ENCODE measurements around the gene MTOR. TPM values are rescaled to one million over a fixed set of nuclear protein-coding genes. Genes with fewer than 3 reads are reported as not detected.

MTOR gene
- total and polyA plus RNA-seq, 2 of the 8 experiments (the other 6 are each of a cell fraction or from before 2014, with no cell fraction given) = 44.2 to 76.8 TPM

- Histone ChIP-seq H3K79me1 (ENCODE audit: low read depth, low read length) (no peaks in the 10 kb centered on the region), H3K4me3 (ENCODE audit: extremely low read depth in 1 of 4, insufficient read depth in 2 of 4, low read depth in 3 of 4, low read length in 4 of 4) (no peak overlapping the region), H2AFZ (ENCODE audit: low read length) (no peak overlapping the region; the same call in 1 of the 2 replicates), H3K27me3 (replicated peaks in 1 of 4; ENCODE audit: control insufficient read depth in 3 of 4, extremely low read depth in 1 of 4, insufficient read depth in 3 of 4, low read length in 3 of 4) (no peaks in the 10 kb centered on the region), H3K4ac (replicated peaks; ENCODE audit: insufficient read length, low read depth, low read length) (no peak overlapping the region), H3K9me3 (ENCODE audit: insufficient read depth in 2 of 2, low read depth in 1 of 2, low read length in 1 of 2) (no peaks in the 10 kb centered on the region), H3K23me2 (ENCODE audit: low read depth, low read length) (peaks cover 2% of the 10 kb centered on the region; the same call in 1 of the 2 replicates), H4K91ac (replicated peaks; ENCODE audit: insufficient read length, low read length) (no peak overlapping the region), H4K20me1 (replicated peaks in 1 of 2; ENCODE audit: control insufficient read depth in 1 of 2, insufficient read depth in 2 of 2, low read length in 2 of 2) (no peaks in the 10 kb centered on the region), H2BK15ac (ENCODE audit: low read length) (no peak overlapping the region), H3K18ac (ENCODE audit: extremely low read depth, low read length) (no peak overlapping the region), H3K4me1 (replicated peaks in 1 of 4; ENCODE audit: control insufficient read depth in 3 of 4, insufficient read depth in 4 of 4, low read length in 3 of 4) (no peaks in the 10 kb centered on the region; a peak in 1 of 7 replicates), H2AK5ac (ENCODE audit: low read depth, low read length) (no peak overlapping the region), H4K5ac (ENCODE audit: insufficient read length, low read depth, low read length) (no peak overlapping the region), H3K79me2 (ENCODE audit: control insufficient read depth in 1 of 2, insufficient read depth in 2 of 2, low read length in 2 of 2) (peaks cover 0 to 7% of the 10 kb centered on the region in 2 experiments; a peak in 2 of 4 replicates), H3K4me2 (ENCODE audit: insufficient read depth in 1 of 2, low read depth in 2 of 2, low read length in 2 of 2) (no peak overlapping the region), H3K23ac (ENCODE audit: insufficient read length) (no peak overlapping the region), H2BK5ac (ENCODE audit: low read depth, low read length) (no peak overlapping the region), H3K14ac (ENCODE audit: insufficient read length) (no peak overlapping the region), H2BK120ac (replicated peaks; ENCODE audit: low read depth, low read length) (no peak overlapping the region), H2BK12ac (ENCODE audit: low read depth, low read length) (no peak overlapping the region), H3K36me3 (ENCODE audit: control insufficient read depth in 2 of 4, insufficient read depth in 4 of 4, low read length in 3 of 4) (no peaks in the 10 kb centered on the region), H3K56ac (replicated peaks; ENCODE audit: insufficient read length, low read depth, low read length) (no peak overlapping the region), H4K8ac (ENCODE audit: extremely low read depth, insufficient read depth, low read length) (no peak overlapping the region), H2BK20ac (ENCODE audit: low read length) (no peak overlapping the region), H3K9ac (replicated peaks in 1 of 4; ENCODE audit: extremely low read depth in 1 of 4, low read depth in 3 of 4, low read length in 3 of 4) (no peak overlapping the region), H3K27ac (ENCODE audit: low read depth, low read length) (no peak overlapping the region)
- WGBS, 2 experiments (ENCODE audit: extremely low coverage in 1 of 2, insufficient coverage in 1 of 2, insufficient read length in 1 of 2, insufficient replicate concordance in 2 of 2, low coverage in 1 of 2, low lambda C conversion rate in 2 of 2, missing lambda C conversion rate in 1 of 2) = 93% methylated on average over 12 of the region's 12 CpGs; no CpG with 5 or more reads in 1 of the 2 experiments
- ChIA-PET POLR2A (ENCODE audit: partially characterized antibody) (interaction anchor here (0.6 kb wide), 1 partner anchor 546 kb away, joined by 3 read pairs; no protein-coding TSS in a partner anchor), CTCF (ENCODE audit: partially characterized antibody) (interaction anchor here (0.9 to 2.1 kb wide), 6 partner anchors 12 to 86 kb away, joined by 3 to 5 read pairs (median 5); no protein-coding TSS in a partner anchor)
- FAIRE-seq = no peak
- DNase-seq (ENCODE audit: low read depth in 1 of 2, low spot score in 2 of 2) = no peak
- TF ChIP-seq SP4 (IDR thresholded peaks at IDR 0.05; ENCODE audit: low read length) = no peak
- no peak for TF ChIP-seq CBX5 (IDR thresholded peaks at IDR 0.05; ENCODE audit: low read depth, low read length)
- no peak for TF ChIP-seq CEBPB (IDR thresholded peaks at IDR 0.05; ENCODE audit: low read depth, low read length)
- no peak for TF ChIP-seq NANOG (IDR thresholded peaks at IDR 0.05; ENCODE audit: insufficient read depth, low read depth, low read length, poor library complexity, severe bottlenecking)
- TF ChIP-seq, protein P1, sequence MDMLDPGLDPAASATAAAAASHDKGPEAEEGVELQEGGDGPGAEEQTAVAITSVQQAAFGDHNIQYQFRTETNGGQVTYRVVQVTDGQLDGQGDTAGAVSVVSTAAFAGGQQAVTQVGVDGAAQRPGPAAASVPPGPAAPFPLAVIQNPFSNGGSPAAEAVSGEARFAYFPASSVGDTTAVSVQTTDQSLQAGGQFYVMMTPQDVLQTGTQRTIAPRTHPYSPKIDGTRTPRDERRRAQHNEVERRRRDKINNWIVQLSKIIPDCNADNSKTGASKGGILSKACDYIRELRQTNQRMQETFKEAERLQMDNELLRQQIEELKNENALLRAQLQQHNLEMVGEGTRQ (IDR thresholded peaks at IDR 0.05; ENCODE audit: low read length) = no peak
- no peak for TF ChIP-seq BRCA1 (IDR thresholded peaks at IDR 0.05; ENCODE audit: low read depth, low read length)
- no peak for TF ChIP-seq MAFK (IDR thresholded peaks at IDR 0.05; ENCODE audit: low read depth, low read length)
- no peak for TF ChIP-seq EGR1 (IDR thresholded peaks at IDR 0.05; ENCODE audit: borderline replicate concordance, low read depth, low read length)
- TF ChIP-seq TEAD4 (IDR thresholded peaks at IDR 0.05; ENCODE audit: low read depth, low read length) = no peak
- TF ChIP-seq GABPA (IDR thresholded peaks at IDR 0.05; ENCODE audit: borderline replicate concordance, insufficient read depth, low read length) = no peak
- TF ChIP-seq POLR2AphosphoS5 (IDR thresholded peaks at IDR 0.05; ENCODE audit: low read depth, low read length) = no peak
- no peak for TF ChIP-seq GTF2F1 (IDR thresholded peaks at IDR 0.05; ENCODE audit: borderline replicate concordance, low read depth, low read length)
Measured at GRCh38 chr1:11266268-11267074, 4.1 kb upstream of the MTOR start.

Measured in H1 (cell line).